HG03060 (cell line): Measurements from ENCODE around the gene WDR18.

Experiments used
- ATAC-seq: cut with Tn5 transposase; IDR thresholded peaks from one replicate; pipeline ENCODE4 v1.9.1; 2021; ENCODE audit warnings: low read depth, moderate number of reproducible peaks; ENCODE audit not compliant: unreplicated experiment

WDR18 gene

DNA sequence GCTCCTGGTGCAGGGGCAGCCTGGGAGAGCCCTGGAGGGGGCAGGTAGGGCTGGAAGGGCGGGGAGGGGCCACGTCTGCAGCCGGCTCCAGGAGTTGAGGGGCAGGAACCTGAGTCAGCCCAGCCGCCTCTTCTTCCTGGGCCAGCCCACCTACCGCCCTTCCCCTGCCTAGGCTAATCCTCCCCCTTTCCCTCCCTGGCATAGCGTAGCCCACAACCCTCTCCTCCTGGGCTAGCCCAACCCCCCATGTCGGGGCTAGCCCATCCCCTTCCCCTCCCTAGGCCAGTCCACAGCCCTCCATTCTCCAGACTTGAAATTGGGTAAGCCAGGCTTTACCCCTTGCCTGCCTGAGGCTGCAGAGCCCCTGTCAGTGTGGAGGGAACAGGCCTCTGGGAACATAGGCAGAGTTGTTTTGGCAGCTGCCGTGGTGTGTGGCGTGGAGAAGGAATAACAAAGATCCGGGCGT lies 20.6 kb upstream of the WDR18 start:
- ATAC-seq = no peak

- ATAC-seq = no peak
Observed at GRCh38 chr19:964116-964520, 20.0 kb upstream of the WDR18 start.

DNA sequence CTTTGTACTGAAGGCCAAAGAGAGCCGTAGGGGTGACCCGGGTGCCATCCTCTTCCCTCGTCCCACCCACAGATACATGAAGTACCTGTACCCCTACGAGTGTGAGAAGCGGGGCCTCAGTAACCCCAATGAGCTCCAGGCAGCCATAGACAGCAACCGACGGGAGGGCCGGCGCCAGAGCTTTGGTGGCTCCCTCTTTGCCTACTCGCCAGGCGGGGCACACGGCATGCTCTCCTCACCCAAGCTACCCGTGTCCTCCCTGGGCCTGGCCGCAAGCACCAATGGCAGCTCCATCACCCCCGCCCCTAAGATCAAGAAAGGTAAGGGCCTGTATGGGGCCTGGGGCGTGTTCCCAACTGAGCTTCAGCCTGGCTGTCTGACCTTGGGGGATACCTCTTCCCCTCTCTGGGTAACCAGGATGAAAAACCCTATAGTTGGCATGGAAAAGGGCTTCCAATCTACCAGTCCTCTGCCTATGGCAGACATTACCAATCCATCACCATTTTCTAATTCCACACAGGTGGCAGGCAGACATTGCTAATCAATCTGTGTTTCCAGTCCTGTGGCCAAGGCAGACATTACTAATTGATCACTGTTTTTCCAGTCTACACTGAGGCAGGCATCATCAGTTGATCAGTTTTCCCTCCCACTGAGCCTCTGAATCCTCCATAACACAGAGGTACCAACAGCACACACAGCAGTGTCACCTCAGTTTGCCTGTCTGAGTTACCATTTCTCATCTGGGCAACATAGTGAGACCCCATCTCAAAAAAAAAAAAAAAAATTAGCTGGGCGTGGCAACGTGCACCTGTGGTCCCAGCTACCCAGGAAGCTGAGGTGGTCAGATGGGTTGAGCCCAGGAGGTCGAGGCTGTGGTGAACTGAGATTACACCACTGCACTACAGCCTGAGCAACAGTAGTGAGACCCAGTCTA lies 19.1 kb upstream of the WDR18 start:
- no peak for ATAC-seq

GRCh38 chr19:966485-967088 lies 17.6 kb upstream of the WDR18 start:
- no peak for ATAC-seq

DNA sequence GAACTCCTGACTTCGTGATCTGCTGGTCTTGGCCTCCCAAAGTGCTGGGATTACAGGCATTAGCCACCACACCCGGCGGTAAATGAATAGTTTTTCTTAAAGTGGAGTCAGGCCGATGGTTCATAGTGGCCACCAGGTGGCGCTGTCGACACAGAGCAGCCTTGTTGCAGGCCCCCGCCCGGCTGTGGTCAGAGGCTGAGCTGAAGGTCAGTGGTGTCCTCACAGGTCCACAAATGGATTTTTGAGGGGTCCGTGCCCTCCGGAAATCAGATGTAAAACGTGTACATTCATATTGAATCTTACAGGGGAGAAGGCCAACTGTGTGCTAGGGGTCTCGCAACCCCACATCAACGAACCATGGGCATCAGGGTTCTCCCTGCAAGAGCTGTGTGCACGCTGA lies 13.4 kb upstream of the WDR18 start:
- no peak for ATAC-seq

DNA sequence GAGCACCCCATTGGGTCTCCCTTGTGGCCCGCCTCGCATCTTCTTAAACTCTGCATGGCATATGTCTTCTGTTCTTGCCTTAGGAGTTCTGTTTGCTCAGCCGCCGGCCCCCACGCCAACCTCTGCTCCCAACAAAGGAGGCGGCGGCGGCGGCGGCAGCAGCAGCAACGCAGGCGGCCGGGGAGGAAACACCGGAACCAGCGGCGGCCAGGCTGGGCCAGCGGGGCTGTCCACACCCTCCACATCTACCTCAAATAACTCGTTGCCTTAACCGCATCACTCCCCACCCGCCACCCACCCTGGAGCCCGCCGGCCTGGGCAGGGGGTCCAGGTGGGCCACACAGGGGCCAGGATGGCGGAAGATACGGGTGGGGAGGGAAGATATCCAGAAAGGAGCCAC lies 12.3 kb upstream of the WDR18 start:
- no peak for ATAC-seq

DNA sequence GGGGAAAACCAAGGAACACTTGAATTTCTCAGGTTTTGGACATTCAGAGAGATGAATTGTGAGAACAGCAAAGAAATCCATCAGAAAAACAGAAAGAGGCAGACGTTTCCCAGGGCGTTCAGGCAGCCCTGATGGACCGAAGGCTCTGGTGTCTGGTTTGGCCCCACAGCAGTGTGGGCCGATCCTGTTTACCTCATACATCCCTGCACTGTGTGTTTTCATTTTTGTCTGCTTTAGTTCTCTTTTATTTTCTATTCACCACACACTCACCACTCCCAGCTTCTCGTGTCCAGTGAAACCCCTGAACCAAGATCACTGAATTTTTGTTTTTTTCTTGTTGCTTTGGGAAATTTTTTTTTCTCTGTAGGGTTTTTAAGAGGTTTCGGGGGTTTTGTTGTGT lies 11.9 kb upstream of the WDR18 start:
- ATAC-seq = no peak

DNA sequence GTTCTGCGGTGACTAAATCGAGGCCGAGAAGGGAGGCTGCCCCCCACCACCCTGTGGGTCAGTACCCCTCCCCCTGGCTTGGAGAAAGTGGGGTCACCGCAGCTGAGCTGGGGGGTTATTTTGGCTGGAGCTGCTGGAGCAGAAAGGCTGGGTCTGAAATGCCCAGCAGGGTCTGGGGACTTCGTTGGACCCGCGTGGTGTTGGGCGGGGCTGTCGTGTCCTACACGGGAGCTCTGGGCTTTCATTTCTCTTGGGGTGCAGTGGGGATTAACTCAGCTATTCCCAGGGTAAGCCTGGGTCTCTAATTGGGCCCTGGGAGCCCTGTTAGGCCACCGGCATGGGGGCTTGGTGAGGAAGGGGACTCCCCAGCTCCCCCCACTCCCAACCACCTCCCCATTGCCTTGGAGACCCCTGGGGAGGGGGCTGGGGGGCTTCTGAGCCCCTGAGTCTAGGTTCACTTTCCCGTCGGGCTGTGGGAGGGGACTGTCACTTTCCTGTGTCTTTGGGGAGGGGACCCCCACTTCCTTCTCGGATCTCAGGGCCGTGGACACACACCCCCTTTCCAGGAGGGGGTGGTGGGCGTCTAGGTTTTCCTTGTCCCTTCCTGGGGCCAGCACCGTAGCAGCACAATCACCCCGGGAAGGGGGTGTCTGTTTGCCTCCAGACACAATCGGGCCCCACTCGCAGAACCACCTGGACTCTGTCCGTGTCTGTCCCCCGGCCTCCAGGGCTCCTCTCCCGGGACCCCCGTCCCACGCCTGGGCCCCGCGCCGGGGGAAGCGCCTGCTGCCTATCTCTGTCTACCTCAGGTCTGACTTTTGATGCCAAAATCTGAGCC lies 10.2 kb upstream of the WDR18 start:
- ATAC-seq = no peak

GRCh38 chr19:974564-975257 lies 9.4 kb upstream of the WDR18 start:
- ATAC-seq = no peak

- ATAC-seq = no peak
Observed at GRCh38 chr19:976476-976875, 7.7 kb upstream of the WDR18 start.

DNA sequence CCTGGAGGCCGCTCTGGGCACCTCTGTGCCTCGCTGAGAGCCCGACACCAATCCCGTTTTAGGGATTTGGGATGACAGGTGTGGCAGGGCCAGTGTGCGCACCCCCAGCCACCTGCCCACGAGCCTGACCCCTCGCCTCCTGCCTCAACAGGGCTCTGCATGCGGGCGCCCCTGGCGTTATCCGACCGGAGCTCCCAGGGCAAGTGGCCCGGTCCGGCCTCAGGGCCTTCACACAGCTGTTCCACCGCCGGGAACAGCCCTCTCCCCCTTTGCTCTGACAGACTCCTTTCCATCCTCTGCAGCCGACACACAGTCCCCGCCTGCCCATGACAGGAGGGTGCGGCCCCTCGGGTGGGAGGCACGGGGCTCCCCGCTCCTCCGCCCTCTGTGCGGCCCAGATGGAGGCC lies 7.1 kb upstream of the WDR18 start:
- no peak for ATAC-seq

- no peak for ATAC-seq
Observed at GRCh38 chr19:979318-979741, 4.8 kb upstream of the WDR18 start.

DNA sequence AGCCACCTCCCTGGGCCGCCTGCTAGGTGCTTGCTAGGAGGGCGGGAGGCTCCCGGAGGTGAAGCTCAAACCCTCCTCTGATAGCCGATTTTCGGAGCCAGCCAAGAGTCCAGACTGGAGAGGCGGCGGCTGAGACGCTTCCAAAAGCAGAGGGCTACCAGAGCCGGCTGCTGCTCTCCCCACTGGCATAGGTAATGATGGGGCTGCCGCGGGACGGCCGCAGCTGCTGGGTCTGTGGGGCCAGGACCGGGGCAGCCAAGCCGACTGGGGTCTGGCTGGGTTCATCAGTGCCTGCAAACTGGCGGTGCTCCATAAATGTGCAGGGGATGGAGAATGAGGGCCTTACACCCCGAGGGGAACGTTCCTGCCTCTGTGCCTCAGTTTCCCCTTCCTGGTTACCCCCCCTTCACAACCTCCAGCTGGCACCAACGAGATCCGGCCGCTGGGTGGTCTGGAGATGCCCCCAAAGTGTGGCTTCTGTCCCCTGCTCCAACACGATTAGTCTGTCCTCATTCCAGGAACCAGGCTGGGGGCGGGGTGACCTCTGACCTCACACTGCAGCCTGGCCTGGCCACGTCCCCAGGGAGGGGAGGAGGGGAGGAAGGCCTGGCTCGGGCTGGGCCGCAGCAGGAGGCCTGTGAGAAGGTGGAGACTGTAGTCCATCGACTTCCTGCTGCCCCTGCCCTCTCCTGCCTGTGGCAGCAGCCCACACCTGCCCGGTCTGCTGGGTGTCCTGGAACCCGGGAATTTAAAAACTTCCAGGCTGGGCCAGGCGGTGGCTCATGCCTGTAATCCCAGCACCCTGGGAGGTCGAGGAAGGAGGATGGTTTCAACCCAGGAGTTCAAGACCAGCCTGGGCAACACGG lies 3.8 kb upstream of the WDR18 start:
- no peak for ATAC-seq

DNA sequence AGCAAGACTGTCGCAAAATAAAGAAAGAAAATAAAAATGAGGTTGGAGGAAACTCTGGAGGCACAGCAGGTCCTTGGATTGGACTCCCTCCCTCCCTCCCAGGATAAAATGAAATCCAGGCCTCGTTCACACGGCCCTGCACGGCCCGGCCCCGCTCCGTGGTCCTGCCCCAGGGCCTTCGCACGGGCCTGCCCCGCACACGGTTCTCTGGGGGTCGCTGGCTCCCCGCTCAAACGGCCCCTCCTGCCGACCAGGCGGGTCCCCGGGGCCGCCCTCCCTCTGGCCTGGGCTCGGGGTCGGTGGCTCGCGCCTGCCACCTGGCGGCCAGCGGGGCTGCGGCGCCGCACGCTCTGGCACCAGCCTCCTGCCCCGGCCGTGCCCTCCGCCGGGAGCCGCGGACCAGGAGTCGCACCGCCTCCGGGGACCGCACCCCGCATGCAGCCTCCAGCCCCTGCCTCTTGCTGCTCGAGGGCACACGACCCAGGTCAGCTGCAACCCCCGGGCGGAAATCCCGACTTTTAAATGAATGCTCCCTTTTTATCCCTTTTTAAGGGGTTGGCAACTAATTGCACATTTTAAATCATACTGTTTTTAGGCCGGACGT lies 1.5 kb upstream of the WDR18 start:
- no peak for ATAC-seq

DNA sequence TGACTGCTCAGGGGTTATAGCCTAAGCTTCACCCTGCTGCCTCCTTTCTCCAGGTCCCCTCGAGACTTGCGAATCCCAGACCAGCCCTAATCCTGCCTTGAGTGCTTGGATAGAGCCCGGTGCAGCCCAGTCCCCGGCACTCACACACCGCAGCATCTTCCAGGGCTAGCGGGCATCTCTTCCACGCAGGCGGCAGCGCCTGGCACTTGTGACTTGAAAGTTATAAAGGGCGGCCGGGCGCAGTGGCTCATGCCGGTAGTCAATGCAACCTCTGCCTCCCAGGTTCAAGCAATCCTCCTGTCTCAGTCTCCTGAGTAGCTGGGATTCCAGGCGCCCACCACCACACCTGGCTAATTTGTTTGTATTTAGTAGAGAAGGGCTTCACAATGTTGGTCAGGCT lies 1.9 kb downstream of the WDR18 start:
- ATAC-seq = no peak

DNA sequence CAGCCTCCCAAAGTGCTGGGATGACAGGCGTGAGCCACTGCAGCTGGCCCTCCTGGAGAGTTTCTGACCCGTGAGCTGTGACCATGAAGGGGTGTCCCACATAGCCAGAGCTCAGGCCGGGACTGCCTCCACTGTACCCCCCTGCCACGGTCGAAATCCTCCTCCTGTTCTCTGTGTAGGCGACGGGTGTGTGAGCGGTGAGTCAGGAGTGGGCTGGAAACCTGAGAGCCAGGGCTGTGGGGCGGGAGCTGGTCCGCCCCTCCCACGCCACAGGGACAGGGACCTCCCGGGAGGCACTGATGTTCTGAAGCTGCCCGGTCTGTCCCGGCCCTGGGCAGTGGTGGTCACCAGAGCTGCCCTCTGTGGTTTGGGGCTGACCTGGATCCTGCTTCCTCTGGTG lies 3.9 kb downstream of the WDR18 start:
- ATAC-seq = no peak

- ATAC-seq = no peak
Observed at GRCh38 chr19:988510-988909, 4.4 kb downstream of the WDR18 start.

DNA sequence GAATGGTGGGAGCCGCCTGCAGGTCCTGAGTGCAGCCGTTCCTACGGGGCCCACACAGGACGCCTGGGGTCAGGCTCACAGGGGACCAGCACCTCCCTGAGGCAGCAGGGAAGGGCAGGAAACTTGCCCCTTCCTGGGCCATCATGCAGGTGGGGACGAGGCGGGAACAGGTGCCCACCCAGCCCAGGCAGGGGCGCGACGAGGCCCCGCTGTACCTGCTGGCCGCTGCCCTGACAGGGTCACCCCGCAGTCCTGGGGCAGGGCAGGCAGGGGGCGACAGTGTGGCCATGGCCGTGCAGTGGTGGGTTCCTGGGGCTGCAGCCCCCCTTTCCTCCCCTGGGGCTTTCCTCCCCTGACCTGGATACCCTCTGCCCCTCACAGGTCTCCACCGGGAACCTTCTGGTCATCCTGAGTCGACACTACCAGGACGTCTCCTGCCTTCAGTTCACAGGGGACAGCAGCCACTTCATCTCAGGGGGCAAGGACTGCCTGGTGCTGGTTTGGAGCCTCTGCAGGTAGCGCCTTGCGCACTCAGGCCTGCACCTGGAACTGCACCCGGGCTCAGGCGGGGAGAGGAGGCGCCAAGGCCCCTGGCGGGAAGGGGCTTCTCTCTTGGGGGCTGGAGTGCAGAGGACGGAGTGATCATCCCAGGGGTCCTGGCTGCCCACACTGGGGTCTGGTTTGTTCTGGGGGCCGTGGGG lies 5.4 kb downstream of the WDR18 start:
- no peak for ATAC-seq
